T47D (cell line): ENCODE results near the gene AP2S1.
"Not testable (repeated sequence)": the region's sequence is repeated elsewhere in the genome, so short reads cannot be mapped to it uniquely, and the experiment has no call there.

ENCODE experiments used
- DNase-seq, 2 experiments: peaks; one replicate each; pipeline versions ENCODE4 v3.0.0 to v3.0.0-alpha.2; 2011 to 2012; ENCODE audit warnings: low read depth in 1 of 2, low spot score in 1 of 2
- JUND ChIP-seq: IDR thresholded peaks from 2 replicates; pipeline ENCODE4 v1.6.1; 2012; ENCODE audit warnings: low read depth
- in situ Hi-C: cut with HindIII; loops from 2 replicates; pipeline ENCODE4 v1.10.0; 2016; ENCODE audit warnings: low sequenced_read_pairs, low pct_unique_long_range_greater_than_20kb

AP2S1 gene

GRCh38 chr19:46850228-46851203 is at the start of gene AP2S1:
AP2S1 (minus strand) TSS chr19:46850846; CDS start chr19:46850766, 80 bp downstream.
- TF ChIP-seq JUND = no peak
- peak; percentile 75 to 99 for DNase-seq
- in situ Hi-C loops = no loop called here

- peak in 1 of 2 experiments; percentile 54 for DNase-seq
- in situ Hi-C loops = no loop called here
- no peak for TF ChIP-seq JUND
Observed at GRCh38 chr19:46900341-46900740, 49.7 kb upstream of the AP2S1 start.

GRCh38 chr19:46898731-46899130 is 48.1 kb upstream of the AP2S1 start:
- in situ Hi-C loops = no loop called here

GRCh38 chr19:46896076-46896794 is 45.6 kb upstream of the AP2S1 start:
- no peak for TF ChIP-seq JUND
- in situ Hi-C loops = no loop called here
- DNase-seq = no peak

More at GRCh38 chr19:46898731-46899130, 48.1 kb upstream of the AP2S1 start:
- DNase-seq = no peak
- no peak for TF ChIP-seq JUND

- in situ Hi-C loops = no loop called here
- DNase-seq = no peak
Observed at GRCh38 chr19:46892252-46893179, 41.9 kb upstream of the AP2S1 start.

GRCh38 chr19:46890423-46891170 is 40.0 kb upstream of the AP2S1 start:
- in situ Hi-C loops = no loop called here
- DNase-seq = peak in 1 of 2 experiments; percentile 90
- peak; percentile 95 for TF ChIP-seq JUND

More at GRCh38 chr19:46892252-46893179, 41.9 kb upstream of the AP2S1 start:
- no peak for TF ChIP-seq JUND

GRCh38 chr19:46887240-46887782 is 36.7 kb upstream of the AP2S1 start:
- in situ Hi-C loops = no loop called here
- no peak for DNase-seq
- no peak for TF ChIP-seq JUND

- no peak for TF ChIP-seq JUND
- DNase-seq = no peak
- in situ Hi-C loops = no loop called here
Observed at GRCh38 chr19:46886546-46887239, 36.0 kb upstream of the AP2S1 start.

GRCh38 chr19:46885411-46885810 is 34.8 kb upstream of the AP2S1 start:
- TF ChIP-seq JUND = no peak
- in situ Hi-C loops = no loop called here
- no peak for DNase-seq

- in situ Hi-C loops, DNase-seq: not testable (repeated sequence)
Observed at GRCh38 chr19:46882751-46883150, 32.1 kb upstream of the AP2S1 start.

- in situ Hi-C loops = no loop called here
- DNase-seq = no peak
- TF ChIP-seq JUND = no peak
Observed at GRCh38 chr19:46882034-46882433, 31.4 kb upstream of the AP2S1 start.
